Subcutaneous adipose tissue (tissue), 4 donors: ENCODE measurements around the gene CCDC40. TPM values are rescaled to one million over a fixed set of nuclear protein-coding genes. Genes with fewer than 3 reads are reported as not detected.

Experiments
- total RNA-seq, 4 donors: library from RNA; depleted of rRNA; stranded (reverse); fragments of >200 nt; gene quantifications; one replicate each; pipeline ENCODE4 v1.1.0, GENCODE V29; 2016
- TF ChIP-seq, protein P1 (sequence below): fragments of 450-650 bp; IDR thresholded peaks from one replicate; pipeline ENCODE4 v1.5.1; 2016; ENCODE audit warnings: low read depth, mild to moderate bottlenecking, control low read depth, antibody characterized with exemption, moderate library complexity

The CCDC40 gene, protein sequence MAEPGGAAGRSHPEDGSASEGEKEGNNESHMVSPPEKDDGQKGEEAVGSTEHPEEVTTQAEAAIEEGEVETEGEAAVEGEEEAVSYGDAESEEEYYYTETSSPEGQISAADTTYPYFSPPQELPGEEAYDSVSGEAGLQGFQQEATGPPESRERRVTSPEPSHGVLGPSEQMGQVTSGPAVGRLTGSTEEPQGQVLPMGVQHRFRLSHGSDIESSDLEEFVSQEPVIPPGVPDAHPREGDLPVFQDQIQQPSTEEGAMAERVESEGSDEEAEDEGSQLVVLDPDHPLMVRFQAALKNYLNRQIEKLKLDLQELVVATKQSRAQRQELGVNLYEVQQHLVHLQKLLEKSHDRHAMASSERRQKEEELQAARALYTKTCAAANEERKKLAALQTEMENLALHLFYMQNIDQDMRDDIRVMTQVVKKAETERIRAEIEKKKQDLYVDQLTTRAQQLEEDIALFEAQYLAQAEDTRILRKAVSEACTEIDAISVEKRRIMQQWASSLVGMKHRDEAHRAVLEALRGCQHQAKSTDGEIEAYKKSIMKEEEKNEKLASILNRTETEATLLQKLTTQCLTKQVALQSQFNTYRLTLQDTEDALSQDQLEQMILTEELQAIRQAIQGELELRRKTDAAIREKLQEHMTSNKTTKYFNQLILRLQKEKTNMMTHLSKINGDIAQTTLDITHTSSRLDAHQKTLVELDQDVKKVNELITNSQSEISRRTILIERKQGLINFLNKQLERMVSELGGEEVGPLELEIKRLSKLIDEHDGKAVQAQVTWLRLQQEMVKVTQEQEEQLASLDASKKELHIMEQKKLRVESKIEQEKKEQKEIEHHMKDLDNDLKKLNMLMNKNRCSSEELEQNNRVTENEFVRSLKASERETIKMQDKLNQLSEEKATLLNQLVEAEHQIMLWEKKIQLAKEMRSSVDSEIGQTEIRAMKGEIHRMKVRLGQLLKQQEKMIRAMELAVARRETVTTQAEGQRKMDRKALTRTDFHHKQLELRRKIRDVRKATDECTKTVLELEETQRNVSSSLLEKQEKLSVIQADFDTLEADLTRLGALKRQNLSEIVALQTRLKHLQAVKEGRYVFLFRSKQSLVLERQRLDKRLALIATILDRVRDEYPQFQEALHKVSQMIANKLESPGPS
- total RNA-seq: 1 to 10 TPM; 3.1 to 5.5 (median 4.6) TPM

DNA sequence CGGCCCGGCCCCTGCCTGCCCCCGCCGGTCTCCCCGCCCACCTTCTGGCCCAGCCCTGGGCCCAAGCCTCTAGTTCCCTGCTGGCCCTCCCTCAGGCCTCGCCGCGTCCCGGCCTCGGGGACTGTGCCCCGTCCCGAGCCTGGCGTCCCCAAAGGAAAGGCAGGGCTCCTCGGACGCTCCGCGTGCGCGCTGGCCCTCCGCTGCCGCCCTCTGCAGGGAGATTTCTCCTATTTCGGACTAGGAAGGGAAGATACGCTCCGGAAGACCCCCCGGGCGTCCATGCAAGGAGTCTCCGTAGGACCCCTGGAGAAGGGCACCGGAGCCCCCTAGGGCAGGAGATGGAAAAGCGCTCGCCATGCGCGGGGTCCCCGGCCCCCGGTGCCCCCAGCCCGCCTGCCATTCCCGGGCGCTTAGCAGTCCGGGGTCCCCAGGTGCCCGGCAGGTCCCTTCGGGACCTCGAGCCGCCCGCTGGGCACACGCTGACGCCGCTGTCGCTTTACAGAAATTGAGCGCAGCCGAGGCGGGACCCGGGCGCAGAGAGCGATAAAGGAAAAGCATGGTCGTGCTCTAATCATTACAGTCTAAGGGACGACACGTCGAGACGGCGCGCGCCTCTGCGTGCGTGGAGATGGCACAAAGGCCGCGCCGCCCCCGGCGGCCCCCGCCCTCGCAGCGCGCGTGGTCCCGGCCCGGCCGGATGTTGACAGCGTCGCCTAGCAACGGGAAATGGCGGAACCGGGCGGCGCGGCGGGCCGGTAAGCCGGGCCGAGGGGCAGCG is at the start of gene CCDC40:
TSS of gene CCDC40 (plus strand) at position 706 of the 778 bp plus-strand sequence. CDS start at position 727, 21 bp downstream.
- TF ChIP-seq, protein P1, sequence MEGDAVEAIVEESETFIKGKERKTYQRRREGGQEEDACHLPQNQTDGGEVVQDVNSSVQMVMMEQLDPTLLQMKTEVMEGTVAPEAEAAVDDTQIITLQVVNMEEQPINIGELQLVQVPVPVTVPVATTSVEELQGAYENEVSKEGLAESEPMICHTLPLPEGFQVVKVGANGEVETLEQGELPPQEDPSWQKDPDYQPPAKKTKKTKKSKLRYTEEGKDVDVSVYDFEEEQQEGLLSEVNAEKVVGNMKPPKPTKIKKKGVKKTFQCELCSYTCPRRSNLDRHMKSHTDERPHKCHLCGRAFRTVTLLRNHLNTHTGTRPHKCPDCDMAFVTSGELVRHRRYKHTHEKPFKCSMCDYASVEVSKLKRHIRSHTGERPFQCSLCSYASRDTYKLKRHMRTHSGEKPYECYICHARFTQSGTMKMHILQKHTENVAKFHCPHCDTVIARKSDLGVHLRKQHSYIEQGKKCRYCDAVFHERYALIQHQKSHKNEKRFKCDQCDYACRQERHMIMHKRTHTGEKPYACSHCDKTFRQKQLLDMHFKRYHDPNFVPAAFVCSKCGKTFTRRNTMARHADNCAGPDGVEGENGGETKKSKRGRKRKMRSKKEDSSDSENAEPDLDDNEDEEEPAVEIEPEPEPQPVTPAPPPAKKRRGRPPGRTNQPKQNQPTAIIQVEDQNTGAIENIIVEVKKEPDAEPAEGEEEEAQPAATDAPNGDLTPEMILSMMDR: no peak

DNA sequence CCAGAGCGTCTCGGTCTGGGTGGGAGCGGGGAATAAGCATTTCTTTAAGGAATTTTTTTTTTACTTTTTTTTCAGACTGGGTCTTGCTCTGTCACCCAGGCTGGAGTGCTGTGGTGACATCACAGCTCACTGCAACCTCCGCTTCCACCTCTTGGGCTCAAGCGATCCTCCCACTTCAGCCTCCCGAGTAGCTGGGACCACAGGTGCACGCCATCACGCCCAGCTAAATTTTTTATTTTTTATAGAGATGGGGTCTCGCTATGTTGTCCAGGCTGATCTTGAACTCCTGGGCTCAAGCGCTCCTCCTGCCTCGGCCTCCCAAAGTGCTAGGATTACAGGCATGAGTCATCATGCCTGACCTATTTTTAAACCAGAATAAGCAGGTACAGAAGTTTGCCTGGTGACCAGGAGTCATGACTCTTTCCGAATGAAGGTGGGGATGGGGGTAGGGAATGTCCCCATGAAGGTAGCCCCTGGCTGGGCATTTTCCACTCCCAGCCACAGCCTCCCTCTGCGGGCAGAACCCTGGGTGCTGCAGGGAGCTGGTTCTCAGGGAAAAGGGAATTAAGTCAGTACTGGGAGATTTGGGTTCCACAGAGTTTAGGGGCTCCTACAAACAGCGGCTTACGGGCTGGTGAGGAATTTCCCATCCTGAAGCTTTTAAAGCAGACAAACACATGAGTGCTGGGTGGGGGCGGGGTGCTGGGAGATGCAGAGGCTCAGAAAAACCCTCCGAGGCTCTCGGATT is 49.1 kb upstream of the CCDC40 start:
- TF ChIP-seq, protein P1: no peak

DNA sequence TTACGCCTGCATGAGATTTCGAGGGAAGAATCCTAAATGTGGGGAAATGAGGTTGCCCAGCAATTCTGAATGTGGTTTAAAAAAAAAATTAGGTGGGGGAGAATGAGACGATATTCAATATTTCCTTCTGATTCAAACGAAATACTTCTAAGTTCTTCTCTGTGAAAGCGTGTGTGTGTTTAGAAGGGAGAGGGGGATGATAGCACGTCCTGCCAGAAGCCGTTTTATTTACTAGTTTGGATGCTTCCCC is 48.6 kb upstream of the CCDC40 start:
- TF ChIP-seq, protein P1: no peak

DNA sequence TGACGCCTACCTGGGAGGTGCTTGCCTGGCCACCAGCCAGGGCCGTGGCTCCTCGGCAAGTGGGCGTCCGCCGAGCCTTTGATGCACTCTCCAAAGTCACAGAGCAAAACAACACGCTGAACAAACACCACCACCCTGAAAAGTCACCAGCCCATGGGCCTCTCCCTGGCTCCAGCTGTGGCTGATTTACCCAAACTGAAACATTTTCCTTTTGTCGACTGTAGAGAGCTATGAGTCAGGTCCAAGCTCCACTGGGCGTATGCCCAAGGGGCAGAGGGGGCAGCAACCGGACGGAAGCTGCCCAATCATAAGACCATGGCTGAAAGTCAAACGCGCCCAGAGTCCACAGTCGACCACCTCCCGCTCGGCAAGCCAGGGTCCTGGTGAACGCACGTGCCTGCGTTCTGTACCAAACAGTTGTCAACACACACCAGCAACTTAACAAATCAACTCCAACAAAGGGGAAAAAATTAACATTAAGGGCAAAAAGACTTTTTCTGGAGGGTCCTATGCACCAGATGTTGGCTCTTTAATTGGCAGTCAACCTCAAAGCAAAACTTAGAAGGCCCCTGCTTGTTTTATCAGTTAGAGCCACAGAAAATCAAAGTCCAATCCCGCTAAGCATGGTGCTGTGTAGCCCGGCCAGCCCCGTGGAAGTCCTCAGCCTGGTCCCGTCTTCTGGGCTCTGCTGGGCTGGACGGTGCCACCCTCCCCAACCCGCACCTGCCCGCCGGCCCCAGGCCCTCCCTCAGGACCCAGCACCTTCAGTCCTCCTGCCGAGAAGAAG is 48.1 kb upstream of the CCDC40 start:
- TF ChIP-seq, protein P1: no peak

DNA sequence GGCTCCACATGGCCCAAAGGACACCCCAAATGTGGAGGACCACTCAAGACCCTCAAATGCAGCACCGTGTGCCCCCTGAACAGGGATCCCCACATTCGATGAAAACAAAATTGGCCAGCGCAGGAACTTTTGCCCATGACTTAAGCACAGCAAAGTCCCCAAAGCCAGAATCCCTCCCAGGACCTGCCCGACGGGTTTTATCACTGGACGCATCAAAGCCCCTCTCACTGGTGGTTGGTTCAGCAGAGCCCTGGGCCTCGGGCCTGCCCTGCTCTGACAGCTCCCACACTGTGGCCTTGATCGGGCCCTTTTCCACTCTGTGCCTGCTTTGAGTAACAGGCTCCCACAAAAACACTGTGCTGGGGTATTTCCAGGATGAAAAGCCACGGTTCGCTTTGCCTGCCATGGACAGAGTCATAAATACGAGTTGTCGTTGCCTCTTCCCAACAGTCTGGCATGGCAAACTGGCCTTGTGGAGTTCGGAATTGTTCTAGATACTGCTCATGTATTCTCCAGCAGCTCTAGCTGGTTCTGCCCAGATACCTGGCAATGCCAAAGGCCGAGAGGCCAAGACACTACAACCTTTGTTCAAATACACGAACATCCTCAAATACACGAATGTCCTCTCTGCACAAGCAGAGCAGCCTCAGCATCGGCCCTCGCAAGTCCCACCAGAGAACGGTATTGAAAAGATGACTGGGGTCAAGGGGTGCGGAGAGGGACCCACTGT is 47.2 kb upstream of the CCDC40 start:
- TF ChIP-seq, protein P1: no peak
